ENCODE data around the gene SLC30A7.

DNA sequence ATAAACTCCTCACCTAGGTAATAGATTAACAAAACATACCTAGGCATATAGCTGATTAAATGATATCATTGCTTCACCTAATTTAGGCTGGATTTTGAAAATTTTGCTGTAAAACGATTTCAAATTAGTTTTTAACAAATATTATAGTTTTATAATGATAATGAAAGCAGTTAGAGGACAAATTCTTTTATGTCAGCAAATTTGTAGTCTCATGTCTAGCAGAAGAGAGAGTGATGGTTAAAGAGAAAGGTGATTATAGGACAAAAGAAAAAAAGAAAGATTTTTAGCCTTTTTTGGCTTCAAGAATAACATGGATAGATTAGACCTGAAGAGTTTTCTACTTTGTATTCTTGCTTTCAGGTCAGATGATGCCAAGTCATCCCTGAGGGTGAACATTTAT lies 133.3 kb downstream of the SLC30A7 start:
- TF ChIP-seq ATF7-NPFF (CRISPR knock-in tag; IDR thresholded peaks at IDR 0.05; ENCODE audit: low read depth), result no peak
- no peak for TF ChIP-seq EZH2 (conservative IDR thresholded peaks at IDR 0.05; ENCODE audit: low read depth, low read length)
- no peak for TF ChIP-seq MTF2 (CRISPR knock-in tag; IDR thresholded peaks at IDR 0.05; ENCODE audit: borderline replicate concordance)
- no peak for TF ChIP-seq CTCF (CRISPR knock-in tag; IDR thresholded peaks at IDR 0.05)
